GM23338 (cell line): Measurements from ENCODE around the gene E4F1. TPM values are rescaled to one million over a fixed set of nuclear protein-coding genes. Genes with fewer than 3 reads are reported as not detected.

ENCODE experiments used
- ATAC-seq: fragments of 200-7000 bp; cut with Tn5 transposase; 3 replicates; pipeline ENCODE4 v1.9.1; 2020
- DNase-seq: peaks from one replicate; pipeline ENCODE4 v3.0.0-alpha.2; 2015; ENCODE audit warnings: low spot score
- H2AFZ ChIP-seq: fragments of 200-600 bp; sonication (generic); 2 replicates; pipeline ENCODE4 v1.8.0; 2016; ENCODE audit warnings: antibody characterized with exemption, mild to moderate bottlenecking, moderate library complexity
- H3F3A ChIP-seq: fragments of 200-600 bp; sonication (generic); replicated peaks from 2 replicates; pipeline ENCODE4 v1.8.0; 2017; ENCODE audit warnings: antibody characterized with exemption, mixed run types, low read depth
- H3K27ac ChIP-seq: fragments of 200-600 bp; sonication (generic); 2 replicates; pipeline ENCODE4 v1.6.1; 2016; ENCODE audit warnings: low read depth
- H3K27me3 ChIP-seq: fragments of 200-600 bp; sonication (generic); 2 replicates; pipeline ENCODE4 v1.8.0; 2016; ENCODE audit warnings: mild to moderate bottlenecking, mixed run types, moderate library complexity; ENCODE audit not compliant: insufficient read depth
- H3K36me3 ChIP-seq: fragments of 200-600 bp; sonication (generic); 2 replicates; pipeline ENCODE4 v1.8.0; 2016; ENCODE audit warnings: mild to moderate bottlenecking; ENCODE audit not compliant: insufficient read depth
- H3K4me1 ChIP-seq: fragments of 200-600 bp; sonication (generic); 2 replicates; pipeline ENCODE4 v1.8.0; 2016; ENCODE audit warnings: mild to moderate bottlenecking, moderate library complexity; ENCODE audit not compliant: insufficient read depth
- H3K4me2 ChIP-seq: fragments of 200-600 bp; sonication (generic); 2 replicates; pipeline ENCODE4 v1.7.1; 2017; ENCODE audit warnings: mixed run types
- H3K4me3 ChIP-seq: fragments of 200-600 bp; sonication (generic); 2 replicates; pipeline ENCODE4 v1.6.1; 2016; ENCODE audit warnings: mixed run types
- H3K79me2 ChIP-seq: fragments of 200-600 bp; sonication (generic); replicated peaks from 2 replicates; pipeline ENCODE4 v1.8.0; 2017; ENCODE audit warnings: mild to moderate bottlenecking; ENCODE audit not compliant: insufficient read depth
- H3K9me2 ChIP-seq: fragments of 200-600 bp; sonication (generic); 2 replicates; pipeline ENCODE4 v1.8.0; 2017; ENCODE audit not compliant: insufficient read depth
- H4K20me1 ChIP-seq: fragments of 200-600 bp; sonication (generic); replicated peaks from 2 replicates; pipeline ENCODE4 v1.8.0; 2017; ENCODE audit warnings: mild to moderate bottlenecking; ENCODE audit not compliant: insufficient read depth
- H3K27ac Mint-ChIP-seq: 2 replicates; pipeline ENCODE4 v1.8.0; 2020; ENCODE audit warnings: inconsistent platforms, mild to moderate bottlenecking, moderate library complexity, mixed read lengths
- H3K27me3 Mint-ChIP-seq: 3 replicates; pipeline ENCODE4 v1.8.0; 2022; ENCODE audit warnings: low read depth, mild to moderate bottlenecking, moderate library complexity, mixed read lengths, inconsistent platforms; ENCODE audit not compliant: insufficient read depth, poor library complexity
- H3K36me3 Mint-ChIP-seq: 3 replicates; pipeline ENCODE4 v1.8.0; 2021; ENCODE audit warnings: low read depth, mild to moderate bottlenecking, inconsistent platforms, moderate library complexity, mixed read lengths
- H3K4me1 Mint-ChIP-seq: 3 replicates; pipeline ENCODE4 v1.8.0; 2020; ENCODE audit warnings: mild to moderate bottlenecking, inconsistent platforms, mixed read lengths
- H3K4me3 Mint-ChIP-seq: 3 replicates; pipeline ENCODE4 v1.8.0; 2021; ENCODE audit warnings: moderate library complexity, mild to moderate bottlenecking, inconsistent platforms, mixed read lengths
- H3K9me3 Mint-ChIP-seq: 3 replicates; pipeline ENCODE4 v1.8.0; 2020; ENCODE audit warnings: moderate library complexity, mild to moderate bottlenecking, inconsistent platforms, mixed read lengths
- CREB1 ChIP-seq: fragments of 250-450 bp; sonication (Bioruptor Pico); IDR thresholded peaks from 2 replicates; pipeline ENCODE4 v1.5.0; 2020; ENCODE audit warnings: low read depth, mild to moderate bottlenecking, moderate library complexity
- CTCF ChIP-seq, 2 experiments: fragments of 200-600 bp in 1 of 2; sonication (generic) in 1 of 2; conservative IDR thresholded peaks; 2 replicates each; pipeline versions ENCODE4 v1.5.1 to v1.6.1; 2016 to 2017; ENCODE audit warnings: antibody characterized with exemption in 2 of 2, low read depth in 2 of 2, mild to moderate bottlenecking in 2 of 2, moderate library complexity in 1 of 2
- EZH2phosphoT487 ChIP-seq: fragments of 200-600 bp; sonication (generic); IDR thresholded peaks from one replicate; pipeline ENCODE4 v1.8.1; 2018; ENCODE audit warnings: antibody characterized with exemption; ENCODE audit not compliant: unreplicated experiment
- JUNB ChIP-seq: IDR thresholded peaks from one replicate; pipeline ENCODE4 v1.6.1; 2016; ENCODE audit warnings: antibody characterized with exemption; ENCODE audit not compliant: unreplicated experiment
- NANOG ChIP-seq: IDR thresholded peaks from 2 replicates; pipeline ENCODE4 v1.6.1; 2016; ENCODE audit warnings: antibody characterized with exemption, borderline replicate concordance
- REST ChIP-seq: IDR thresholded peaks from one replicate; pipeline ENCODE4 v1.6.1; 2018; ENCODE audit warnings: antibody characterized with exemption; ENCODE audit not compliant: unreplicated experiment
- STAT1 ChIP-seq: IDR thresholded peaks from one replicate; pipeline ENCODE4 v1.6.1; 2016; ENCODE audit warnings: antibody characterized with exemption; ENCODE audit not compliant: unreplicated experiment
- ZNF114 ChIP-seq: fragments of 250-450 bp; sonication (Bioruptor Pico); IDR thresholded peaks from 2 replicates; pipeline ENCODE4 v1.5.0; 2020; ENCODE audit warnings: mild to moderate bottlenecking, moderate library complexity
- polyA plus RNA-seq: library from polyadenylated mRNA; unstranded; fragments of >200 nt; fragmentation: Nextera tagmentation; extraction: Ambion mirVana; gene quantifications from 2 replicates; pipeline ENCODE4 v1.2.1, GENCODE V29; 2016
- total RNA-seq: library from RNA; depleted of rRNA; stranded (reverse); fragments of >200 nt; shearing (Covaris generic); gene quantifications from 2 replicates; pipeline ENCODE4 v1.2.3, GENCODE V29; 2014

Gene E4F1
- total and polyA plus RNA-seq, 2 experiments from 2014 or later = 22.6 to 45.5 TPM

GRCh38 chr16:2223942-2224486 lies 623 bp downstream of the E4F1 start (continued):
- TF ChIP-seq CTCF (conservative IDR thresholded peaks at IDR 0.05; ENCODE audit: low read depth in 2 of 2) (no peak), ZNF114 (CRISPR knock-in tag) (no peak), CREB1 (CRISPR knock-in tag) (no peak)

GRCh38 chr16:2226245-2226793 lies 2.9 kb downstream of the E4F1 start:
- H3K36me3 ChIP-seq = no peaks in the 10 kb centered on the region
- peaks cover 5% of the 10 kb centered on the region for H4K20me1 ChIP-seq
- H3K9me2 ChIP-seq = no peaks in the 10 kb centered on the region
- no peaks in the 10 kb centered on the region; the same call in 1 of the 2 replicates for H3K4me1 ChIP-seq
- no peak overlapping the region for H3K4me2 ChIP-seq
- no peak overlapping the region for H3K4me3 ChIP-seq
- Mint-ChIP-seq H3K27me3 (peaks cover 14% of the 10 kb centered on the region), H3K9me3 (no peaks in the 10 kb centered on the region), H3K4me1 (no peaks in the 10 kb centered on the region; the same call in 2 of the 3 replicates), H3K27ac (no peak overlapping the region; the same call in 1 of the 2 replicates), H3K4me3 (peak overlapping the region; percentile 27; the same call in 1 of the 3 replicates), H3K36me3 (peaks cover 6% of the 10 kb centered on the region; the same call in 2 of the 3 replicates)
- no peak for ATAC-seq
- no peak overlapping the region for H2AFZ ChIP-seq
- no peak for TF ChIP-seq STAT1
- no peak for TF ChIP-seq NANOG
- TF ChIP-seq EZH2phosphoT487 = no peak
- no peak for TF ChIP-seq REST
- no peak for TF ChIP-seq JUNB
- DNase-seq = no peak
- no peaks in the 10 kb centered on the region for H3K27me3 ChIP-seq
- peaks cover 44% of the 10 kb centered on the region for H3K79me2 ChIP-seq
- peaks cover 5% of the 10 kb centered on the region; the same call in 1 of the 2 replicates for H3F3A ChIP-seq
- H3K27ac ChIP-seq = no peak overlapping the region
